NB4 (cell line): Measurements from ENCODE around the gene CAST.

Experiments
- DNase-seq: peaks from one replicate; pipeline ENCODE4 v3.0.0; 2010; ENCODE audit warnings: low read depth
- H3K4me3 ChIP-seq: one replicate; pipeline ENCODE4 v1.5.1; 2011; ENCODE audit warnings: mild to moderate bottlenecking, low read depth, low read length, moderate library complexity
- CTCF ChIP-seq: IDR thresholded peaks from one replicate; pipeline ENCODE4 v1.5.1; 2012; ENCODE audit warnings: low read depth, low read length
- MAX ChIP-seq: IDR thresholded peaks from 2 replicates; pipeline ENCODE4 v1.6.1; 2011; ENCODE audit warnings: low read depth, low read length
- MYC ChIP-seq: IDR thresholded peaks from 2 replicates; pipeline ENCODE4 v1.6.1; 2011; ENCODE audit warnings: low read depth, low read length
- POLR2A ChIP-seq: IDR thresholded peaks from 2 replicates; pipeline ENCODE4 v1.6.1; 2011; ENCODE audit warnings: mild to moderate bottlenecking; ENCODE audit not compliant: insufficient read length; ENCODE audit errors: extremely low read depth

Gene CAST

GRCh38 chr5:96745844-96746531 lies 83.8 kb downstream of the CAST start:
- no peak overlapping the region for H3K4me3 ChIP-seq

GRCh38 chr5:96747720-96748119 lies 85.5 kb downstream of the CAST start:
- TF ChIP-seq MYC, result no peak
- DNase-seq, result no peak
- no peak overlapping the region for H3K4me3 ChIP-seq

More at GRCh38 chr5:96745844-96746531, 83.8 kb downstream of the CAST start:
- TF ChIP-seq CTCF (no peak), POLR2A (no peak), MAX (no peak), MYC (no peak)
- no peak for DNase-seq

DNA sequence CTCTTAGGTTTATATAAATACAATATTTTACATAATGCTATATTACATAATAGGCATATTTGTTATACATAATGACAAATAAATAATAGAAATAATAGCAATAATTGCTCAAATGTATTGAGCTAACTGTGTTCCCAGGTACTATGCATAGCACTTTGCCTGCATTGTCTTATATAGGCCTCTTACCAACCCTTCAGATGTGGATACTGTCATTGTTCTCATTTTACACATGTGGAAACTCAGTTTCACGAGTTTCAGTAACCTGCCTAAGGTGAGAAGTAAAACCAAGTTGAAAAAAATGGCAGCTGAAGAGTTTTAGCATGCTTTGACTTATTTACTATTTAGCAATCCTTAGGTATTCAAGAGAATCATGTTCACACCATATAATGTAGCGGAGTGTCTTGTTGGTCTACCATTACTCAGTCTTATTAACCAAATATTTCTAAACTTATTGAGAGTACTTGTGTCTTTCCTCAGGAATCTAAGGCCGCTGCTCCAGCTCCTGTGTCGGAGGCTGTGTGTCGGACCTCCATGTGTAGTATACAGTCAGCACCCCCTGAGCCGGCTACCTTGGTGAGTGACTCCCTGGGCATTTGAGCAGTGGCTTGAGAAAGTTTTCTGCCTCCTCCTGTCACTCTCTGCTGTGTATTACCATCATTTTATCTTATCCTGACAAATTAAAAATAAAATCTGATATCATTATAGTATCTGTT lies 88.1 kb downstream of the CAST start:
- DNase-seq, result no peak
- no peak overlapping the region for H3K4me3 ChIP-seq
- TF ChIP-seq CTCF (no peak), MAX (no peak), MYC (no peak), POLR2A (no peak)

- DNase-seq, result no peak
- H3K4me3 ChIP-seq, result no peak overlapping the region
Observed at GRCh38 chr5:96751203-96752169, 89.3 kb downstream of the CAST start.

DNA sequence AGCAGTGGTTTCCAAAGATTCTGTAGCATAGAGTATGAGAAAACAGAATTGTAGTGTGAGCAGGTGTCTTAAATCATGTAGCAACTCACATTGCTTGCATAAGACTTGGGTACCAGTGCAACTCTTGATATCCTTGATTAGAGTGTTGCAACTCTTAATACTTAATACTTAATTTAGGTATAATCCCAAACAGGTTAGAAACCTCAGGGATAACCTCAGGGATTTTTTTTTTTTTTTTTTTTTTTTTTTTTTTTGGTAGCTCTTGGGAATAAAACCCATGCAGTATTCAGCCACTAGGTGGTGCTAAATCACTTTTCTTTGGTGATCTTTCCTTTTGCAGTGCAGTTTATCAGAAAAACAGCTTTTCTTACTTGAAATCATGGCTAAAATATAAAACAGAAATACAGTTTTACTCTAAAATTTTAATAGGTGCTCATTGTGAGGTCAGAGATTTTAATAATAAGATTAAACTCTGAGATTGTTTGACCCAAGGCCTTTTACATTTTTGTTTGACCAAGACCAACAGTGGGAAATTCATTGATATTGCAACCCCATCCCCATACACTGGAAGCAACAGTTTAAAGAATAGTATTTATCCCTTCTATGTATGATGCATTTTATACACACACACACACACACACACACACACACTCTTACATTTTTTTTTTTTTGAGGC lies 90.3 kb downstream of the CAST start:
- no peak for TF ChIP-seq POLR2A
- peak; percentile 22 for TF ChIP-seq CTCF
- DNase-seq, result peak; percentile 67
- H3K4me3 ChIP-seq, result no peak overlapping the region

More at GRCh38 chr5:96751203-96752169, 89.3 kb downstream of the CAST start:
- TF ChIP-seq POLR2A (no peak), CTCF (no peak), MYC (no peak), MAX (no peak)

GRCh38 chr5:96753017-96753397 lies 90.8 kb downstream of the CAST start:
- no peak overlapping the region for H3K4me3 ChIP-seq
- no peak for DNase-seq
- no peak for TF ChIP-seq CTCF
- TF ChIP-seq MAX, result no peak
- no peak for TF ChIP-seq MYC
- no peak for TF ChIP-seq POLR2A
